Measurements from ENCODE around the gene DISC1. TPM values are rescaled to one million over a fixed set of nuclear protein-coding genes. Genes with fewer than 3 reads are reported as not detected.
"Not testable (repeated sequence)": the region's sequence is repeated elsewhere in the genome, so short reads cannot be mapped to it uniquely, and the experiment has no call there.

Gene DISC1
- total and polyA plus RNA-seq, 4 experiments from 2014 or later = 1.9 to 18.0 (median 10.0) TPM

DNA sequence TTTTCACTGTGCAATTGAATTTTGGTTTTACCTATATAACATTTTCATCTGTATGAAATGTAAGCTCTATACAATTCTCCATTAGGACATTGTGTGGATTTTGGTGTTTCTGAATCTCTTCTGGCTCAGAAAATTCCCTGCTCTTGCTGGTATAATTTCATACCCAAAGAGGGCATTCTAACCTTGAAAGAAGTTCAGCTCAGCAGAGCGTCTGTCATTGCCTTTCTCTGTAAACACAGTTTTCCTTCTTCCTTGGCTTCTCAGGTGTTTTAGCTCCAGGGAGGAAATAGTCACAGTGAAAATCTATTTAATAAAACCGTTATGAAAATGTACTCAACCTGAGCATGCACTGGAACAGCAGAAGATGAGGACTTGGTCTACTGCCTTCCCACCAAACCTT, 16.0 kb downstream of the DISC1 start:
- no peak for DNase-seq
- Mint-ChIP-seq H3K27ac (peak overlapping the region in 2 of 7 donors; percentile 57 to 75), H3K9me3 (peaks cover 0 to 11% (median 2%) of the 10 kb centered on the region in 8 donors), H3K4me3 (no peak overlapping the region), H3K27me3 (no peaks in the 10 kb centered on the region), H3K36me3 (peaks cover 4 to 10% of the 10 kb centered on the region in 2 donors), H3K4me1 (peaks cover 17 to 48% (median 23%) of the 10 kb centered on the region in 4 donors)
- CTCF ChIA-PET (ENCODE audit: partially characterized antibody) = interaction anchor here (1.1 to 1.3 kb wide), 2 partner anchors 11 kb away, joined by 3 read pairs; no protein-coding TSS in a partner anchor
- H3K4me1 ChIP-seq (ENCODE audit: insufficient read depth, low read length) = no peaks in the 10 kb centered on the region
- H3K4me3 ChIP-seq (ENCODE audit: low read length in 2 of 2) = no peak overlapping the region
- POLR2A ChIA-PET (ENCODE audit: partially characterized antibody) = interaction anchor here (1.4 kb wide), 1 partner anchor 16 kb away, joined by 4 read pairs; the partner anchor contains the start of gene DISC1
- no peaks in the 10 kb centered on the region for H3K27me3 ChIP-seq (ENCODE audit: insufficient read depth, low read length)
- H3K36me3 ChIP-seq (ENCODE audit: insufficient read depth, low read length) = no peaks in the 10 kb centered on the region
- H3K27ac ChIP-seq (ENCODE audit: low read depth, low read length) = no peak overlapping the region
- no peaks in the 10 kb centered on the region for H3K9me3 ChIP-seq (ENCODE audit: control insufficient read depth in 1 of 2, low read length in 2 of 2)
- intact Hi-C loops (cut with micrococcal nuclease) = no loop called here

DNA sequence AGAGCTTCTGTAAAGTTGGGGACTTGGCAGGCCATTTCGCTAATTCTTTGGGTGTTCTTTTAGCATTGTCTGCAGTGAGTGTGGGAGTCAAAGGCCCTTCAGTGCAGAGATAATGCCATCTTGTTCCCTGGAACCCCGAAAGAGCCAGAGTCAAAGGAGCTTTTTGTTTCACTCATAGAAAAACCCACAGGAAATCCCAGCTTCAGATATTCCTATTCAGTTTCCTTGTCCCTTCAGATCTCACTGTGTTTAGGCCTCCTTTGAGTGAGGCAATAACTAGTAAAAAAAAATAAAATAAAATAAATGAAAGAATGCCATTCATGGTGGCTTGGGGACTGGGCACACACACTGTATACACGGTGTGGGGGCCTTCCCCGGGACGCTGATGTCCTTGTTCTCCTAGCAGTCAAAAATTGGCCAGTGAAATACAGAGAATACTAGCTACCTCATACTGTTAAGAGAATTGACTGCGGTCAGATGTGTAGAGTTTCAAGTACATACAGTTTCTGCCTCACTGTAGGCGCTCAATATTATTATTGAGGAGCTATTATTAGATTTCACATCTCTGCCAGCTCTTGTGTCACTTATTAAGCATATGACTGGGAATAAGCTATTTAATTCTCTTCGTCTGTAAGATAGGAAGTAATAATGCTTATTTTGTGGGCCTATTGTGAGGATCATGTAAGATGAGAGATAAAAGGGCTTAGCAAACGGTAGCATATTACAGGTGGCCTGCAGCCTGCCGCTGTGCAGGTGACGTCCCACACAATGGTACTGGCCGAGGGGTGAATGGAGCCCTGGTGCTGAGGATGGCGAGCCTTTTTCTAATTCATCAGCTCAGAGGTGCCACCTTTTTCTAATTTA, 16.7 kb downstream of the DISC1 start:
- H3K9me3 Mint-ChIP-seq = peaks cover 0 to 11% (median 4%) of the 10 kb centered on the region in 8 donors
- Histone ChIP-seq H3K36me3 (ENCODE audit: insufficient read depth, low read length) (no peaks in the 10 kb centered on the region), H3K27me3 (ENCODE audit: insufficient read depth, low read length) (no peaks in the 10 kb centered on the region), H3K4me3 (ENCODE audit: low read length in 2 of 2) (no peak overlapping the region), H3K4me1 (ENCODE audit: insufficient read depth, low read length) (no peaks in the 10 kb centered on the region), H3K27ac (ENCODE audit: low read depth, low read length) (no peak overlapping the region), H3K9me3 (ENCODE audit: control insufficient read depth in 1 of 2, low read length in 2 of 2) (no peaks in the 10 kb centered on the region)
- H3K4me3 Mint-ChIP-seq = no peak overlapping the region
- peaks cover 7 to 9% of the 10 kb centered on the region in 2 donors for H3K36me3 Mint-ChIP-seq
- intact Hi-C loops (cut with micrococcal nuclease) = no loop called here
- ChIA-PET POLR2A (ENCODE audit: partially characterized antibody) (interaction anchor here (1.1 to 1.4 kb wide), 2 partner anchors 17 to 30 kb away, joined by 3 to 4 read pairs; partner anchors contain the start of gene DISC1), CTCF (ENCODE audit: partially characterized antibody) (interaction anchor here (1.1 to 1.6 kb wide), 3 partner anchors 10 to 114 kb away, joined by 3 read pairs; no protein-coding TSS in a partner anchor)
- peaks cover 21 to 43% (median 21%) of the 10 kb centered on the region in 4 donors for H3K4me1 Mint-ChIP-seq
- no peak for DNase-seq
- no peaks in the 10 kb centered on the region for H3K27me3 Mint-ChIP-seq
- peak overlapping the region in 2 of 7 donors; percentile 3 to 32 for H3K27ac Mint-ChIP-seq

DNA sequence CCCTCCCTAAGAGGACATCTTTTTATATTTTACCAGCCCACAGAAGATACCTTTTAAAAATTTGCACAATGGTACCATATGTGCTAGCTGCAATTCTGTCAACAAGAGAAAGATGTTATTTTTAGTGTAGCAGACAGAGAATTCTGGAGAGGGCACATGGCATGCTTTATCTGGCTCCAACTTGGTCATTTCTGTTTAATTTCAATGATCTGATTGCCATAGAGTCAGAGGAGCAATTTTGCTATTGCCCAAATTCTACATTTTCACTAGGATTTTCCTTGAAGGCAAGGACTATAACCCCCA, 17.3 kb downstream of the DISC1 start:
- Mint-ChIP-seq H3K9me3 (peaks cover 0 to 12% (median 5%) of the 10 kb centered on the region in 8 donors), H3K27me3 (no peaks in the 10 kb centered on the region), H3K27ac (no peak overlapping the region), H3K4me1 (peaks cover 20 to 37% (median 22%) of the 10 kb centered on the region in 4 donors), H3K4me3 (no peak overlapping the region), H3K36me3 (peaks cover 7 to 9% of the 10 kb centered on the region in 2 donors)
- H3K36me3 ChIP-seq (ENCODE audit: insufficient read depth, low read length) = no peaks in the 10 kb centered on the region
- H3K27ac ChIP-seq (ENCODE audit: low read depth, low read length) = no peak overlapping the region
- intact Hi-C loops (cut with micrococcal nuclease) = no loop called here
- DNase-seq = no peak
- POLR2A ChIA-PET (ENCODE audit: partially characterized antibody) = interaction anchor here (1.1 to 1.4 kb wide), 2 partner anchors 17 to 31 kb away, joined by 3 to 4 read pairs; partner anchors contain the start of gene DISC1
- CTCF ChIA-PET (ENCODE audit: partially characterized antibody) = interaction anchor here (1.3 to 1.6 kb wide), 2 partner anchors 10 to 113 kb away, joined by 3 read pairs; no protein-coding TSS in a partner anchor
- H3K4me3 ChIP-seq (ENCODE audit: low read length in 2 of 2) = no peak overlapping the region
- H3K9me3 ChIP-seq (ENCODE audit: control insufficient read depth in 1 of 2, low read length in 2 of 2) = no peaks in the 10 kb centered on the region
- no peaks in the 10 kb centered on the region for H3K27me3 ChIP-seq (ENCODE audit: insufficient read depth, low read length)
- no peaks in the 10 kb centered on the region for H3K4me1 ChIP-seq (ENCODE audit: insufficient read depth, low read length)

DNA sequence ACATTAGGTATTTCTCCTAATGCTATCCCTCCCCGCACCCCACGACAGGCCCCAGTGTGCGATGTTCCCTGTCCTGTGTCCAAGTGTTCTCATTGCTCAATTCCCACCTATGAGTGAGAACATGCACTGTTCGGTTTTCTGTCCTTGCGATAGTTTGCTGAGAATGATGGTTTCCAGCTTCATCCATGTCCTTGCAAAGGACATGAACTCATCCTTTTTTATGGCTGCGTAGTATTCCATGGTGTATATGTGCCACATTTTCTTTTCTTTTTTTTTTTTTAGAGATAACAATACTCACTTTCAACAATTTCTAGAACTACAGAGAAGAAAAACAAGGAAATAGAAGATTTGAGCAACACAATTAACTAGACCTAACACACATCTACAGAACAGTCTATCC, 19.0 kb downstream of the DISC1 start:
- H3K27me3 ChIP-seq (ENCODE audit: insufficient read depth, low read length); H3K27ac Mint-ChIP-seq; H3K27me3 Mint-ChIP-seq; H3K36me3 ChIP-seq (ENCODE audit: insufficient read depth, low read length); H3K4me1 ChIP-seq (ENCODE audit: insufficient read depth, low read length); H3K4me3 ChIP-seq (ENCODE audit: low read length in 2 of 2); H3K27ac ChIP-seq (ENCODE audit: low read depth, low read length); DNase-seq; POLR2A ChIA-PET (ENCODE audit: partially characterized antibody); intact Hi-C loops (cut with micrococcal nuclease); H3K9me3 ChIP-seq (ENCODE audit: control insufficient read depth in 1 of 2, low read length in 2 of 2); H3K4me3 Mint-ChIP-seq; CTCF ChIA-PET (ENCODE audit: partially characterized antibody): not testable (repeated sequence)
- Mint-ChIP-seq H3K4me1 (peaks cover 27 to 47% (median 30%) of the 10 kb centered on the region in 4 donors), H3K9me3 (peaks cover 0 to 20% (median 10%) of the 10 kb centered on the region in 8 donors), H3K36me3 (peaks cover 8 to 10% of the 10 kb centered on the region in 2 donors)

DNA sequence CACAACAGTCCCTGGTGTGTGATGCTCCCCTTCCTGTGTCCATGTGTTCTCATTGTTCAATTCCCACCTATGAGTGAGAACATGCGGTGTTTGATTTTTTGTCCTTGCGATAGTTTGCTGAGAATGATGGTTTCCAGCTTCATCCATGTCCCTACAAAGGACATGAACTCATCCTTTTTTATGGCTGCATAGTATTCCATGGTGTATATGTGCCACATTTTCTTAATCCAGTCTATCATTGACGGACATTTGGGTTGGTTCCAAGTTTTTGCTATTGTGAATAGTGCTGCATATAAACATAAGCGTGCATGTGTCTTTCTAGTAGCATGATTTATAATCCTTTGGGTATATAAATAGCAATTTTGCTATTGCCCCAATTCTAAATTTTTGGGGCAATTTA, 19.6 kb downstream of the DISC1 start:
- H3K9me3 ChIP-seq (ENCODE audit: control insufficient read depth in 1 of 2, low read length in 2 of 2); CTCF ChIA-PET (ENCODE audit: partially characterized antibody); DNase-seq: not testable (repeated sequence)

DNA sequence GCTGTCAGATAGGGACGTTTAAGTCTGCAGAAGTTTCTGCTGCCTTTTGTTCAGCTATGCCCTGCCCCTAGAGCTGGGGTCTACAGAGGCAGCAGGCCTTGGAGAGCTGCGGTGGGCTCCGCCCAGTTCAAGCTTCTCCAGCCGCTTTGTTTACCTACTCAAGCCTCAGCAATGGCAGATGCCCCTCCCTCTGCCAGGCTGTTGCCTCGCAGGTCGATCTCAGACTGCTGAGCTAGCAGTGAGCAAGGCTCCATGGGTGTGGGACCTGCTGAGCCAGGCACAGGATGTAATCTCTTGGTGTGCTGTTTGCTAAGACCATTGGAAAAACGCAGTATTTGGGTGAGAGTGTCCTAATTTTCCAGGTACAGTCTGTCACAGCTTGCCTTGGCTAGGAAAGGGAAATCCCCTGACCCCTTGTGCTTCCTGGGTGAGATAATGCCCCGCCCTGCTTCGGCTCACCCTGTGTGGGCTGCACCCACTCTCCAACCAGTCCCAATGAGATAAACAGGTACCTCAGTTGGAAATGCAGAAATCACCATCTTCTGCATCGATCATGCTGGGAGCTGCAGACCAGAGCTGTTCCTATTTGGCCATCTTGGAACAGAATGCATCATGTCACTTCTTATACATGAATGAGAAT, 25.2 kb downstream of the DISC1 start:
- Mint-ChIP-seq H3K9me3 (peaks cover 2 to 13% (median 10%) of the 10 kb centered on the region in 8 donors), H3K27ac (peak overlapping the region in 6 of 7 donors; percentile 28 to 86 (median 73)), H3K4me3 (peak overlapping the region; percentile 35 to 81 (median 76)), H3K36me3 (peaks cover 10 to 24% of the 10 kb centered on the region in 2 donors), H3K4me1 (peaks cover 22 to 60% (median 47%) of the 10 kb centered on the region in 4 donors)
- H3K27ac ChIP-seq (ENCODE audit: low read depth, low read length); H3K27me3 ChIP-seq (ENCODE audit: insufficient read depth, low read length); H3K9me3 ChIP-seq (ENCODE audit: control insufficient read depth in 1 of 2, low read length in 2 of 2); intact Hi-C loops (cut with micrococcal nuclease); H3K27me3 Mint-ChIP-seq; H3K4me3 ChIP-seq (ENCODE audit: low read length in 2 of 2); H3K36me3 ChIP-seq (ENCODE audit: insufficient read depth, low read length): not testable (repeated sequence)
- H3K4me1 ChIP-seq (ENCODE audit: insufficient read depth, low read length) = peaks cover 14% of the 10 kb centered on the region
- peak in 4 of 5 donors; percentile 7 to 31 (median 12) for DNase-seq
- ChIA-PET CTCF (ENCODE audit: partially characterized antibody) (interaction anchor here (1.2 kb wide), 1 partner anchor 105 kb away, joined by 4 read pairs; no protein-coding TSS in a partner anchor), POLR2A (ENCODE audit: partially characterized antibody) (interaction anchor here (1.3 to 1.4 kb wide), 2 partner anchors 11 to 25 kb away, joined by 3 to 5 read pairs; partner anchors contain the start of gene DISC1)

More for the DNA sequence above, 19.6 kb downstream of the DISC1 start:
- H3K27me3 ChIP-seq (ENCODE audit: insufficient read depth, low read length); H3K4me3 Mint-ChIP-seq; intact Hi-C loops (cut with micrococcal nuclease); H3K4me3 ChIP-seq (ENCODE audit: low read length in 2 of 2); H3K36me3 ChIP-seq (ENCODE audit: insufficient read depth, low read length); H3K4me1 ChIP-seq (ENCODE audit: insufficient read depth, low read length); H3K27ac ChIP-seq (ENCODE audit: low read depth, low read length); H3K27ac Mint-ChIP-seq; POLR2A ChIA-PET (ENCODE audit: partially characterized antibody); H3K27me3 Mint-ChIP-seq: not testable (repeated sequence)
- H3K36me3 Mint-ChIP-seq = peaks cover 3 to 10% of the 10 kb centered on the region in 2 donors
- peaks cover 0 to 20% (median 10%) of the 10 kb centered on the region in 8 donors for H3K9me3 Mint-ChIP-seq
- H3K4me1 Mint-ChIP-seq = peaks cover 27 to 47% (median 33%) of the 10 kb centered on the region in 4 donors

DNA sequence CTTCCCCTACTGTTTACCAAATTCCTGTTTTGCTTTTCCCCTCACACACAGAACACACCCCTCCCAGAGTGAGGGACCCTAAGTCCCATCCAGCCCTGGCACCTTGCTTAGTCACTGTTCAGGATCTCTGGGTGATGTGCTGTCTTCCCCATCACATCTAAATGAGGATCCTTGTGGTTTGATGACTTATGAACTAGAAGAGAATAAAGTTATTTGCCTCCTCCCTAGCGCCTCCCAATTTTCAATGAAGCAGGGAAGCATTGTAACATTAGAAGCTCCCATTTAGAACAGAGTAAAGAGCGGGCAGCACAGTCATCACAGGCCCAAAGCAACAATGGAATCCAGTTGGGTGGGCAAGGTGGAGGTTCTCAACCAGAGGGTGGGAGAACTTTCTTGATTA, 27.0 kb downstream of the DISC1 start:
- H3K9me3 Mint-ChIP-seq = peaks cover 2 to 18% (median 13%) of the 10 kb centered on the region in 8 donors
- H3K36me3 Mint-ChIP-seq = peaks cover 15 to 22% of the 10 kb centered on the region in 2 donors
- peaks cover 23 to 72% (median 50%) of the 10 kb centered on the region in 4 donors for H3K4me1 Mint-ChIP-seq
- no peak for DNase-seq
- Histone ChIP-seq H3K36me3 (ENCODE audit: insufficient read depth, low read length) (no peaks in the 10 kb centered on the region), H3K27ac (ENCODE audit: low read depth, low read length) (no peak overlapping the region), H3K4me3 (ENCODE audit: low read length in 2 of 2) (no peak overlapping the region), H3K4me1 (ENCODE audit: insufficient read depth, low read length) (peaks cover 14% of the 10 kb centered on the region), H3K27me3 (ENCODE audit: insufficient read depth, low read length) (no peaks in the 10 kb centered on the region), H3K9me3 (ENCODE audit: control insufficient read depth in 1 of 2, low read length in 2 of 2) (no peaks in the 10 kb centered on the region)
- CTCF ChIA-PET (ENCODE audit: partially characterized antibody) = interaction anchor here (0.8 to 1.2 kb wide), 2 partner anchors 10 to 25 kb away, joined by 3 read pairs; no protein-coding TSS in a partner anchor
- no peak overlapping the region for H3K4me3 Mint-ChIP-seq
- POLR2A ChIA-PET (ENCODE audit: partially characterized antibody) = no interaction called here
- H3K27ac Mint-ChIP-seq = peak overlapping the region in 3 of 7 donors; percentile 21 to 85 (median 46)
- intact Hi-C loops (cut with micrococcal nuclease) = no loop called here
- no peaks in the 10 kb centered on the region for H3K27me3 Mint-ChIP-seq

Measured in CD4-positive, alpha-beta memory T cell (primary cell).